H1 (cell line): ENCODE measurements around the gene SLC1A7. TPM values are rescaled to one million over a fixed set of nuclear protein-coding genes. Genes with fewer than 3 reads are reported as not detected.

Source experiments
- JUND ChIP-seq: IDR thresholded peaks from 2 replicates; pipeline ENCODE4 v1.6.1; 2011; ENCODE audit warnings: mild to moderate bottlenecking, improper control_type of control experiment, low read length
- TAF7 ChIP-seq: optimal IDR thresholded peaks from 2 replicates; pipeline ENCODE3; 2011; ENCODE audit warnings: low read depth, mild to moderate bottlenecking, inconsistent platforms, low read length, moderate library complexity, borderline replicate concordance
- ZNF274 ChIP-seq: IDR thresholded peaks from 2 replicates; pipeline ENCODE4 v1.7.0; 2012; ENCODE audit warnings: low read length, borderline replicate concordance; ENCODE audit errors: extremely low read depth
- polyA plus RNA-seq, 7 experiments: library from polyadenylated mRNA; depleted of rRNA in 3 of 7; stranded (reverse) in 5 of 7; unstranded in 2 of 7; fragments of >200 nt in 5 of 7; fragments of 200-250 nt in 2 of 7; gene quantifications; 1 replicate in 5 of 7; 2 replicates in 1 of 7; 4 replicates in 1 of 7; pipeline versions ENCODE4 v1.2.1 to v1.2.3, GENCODE V29; 2011 to 2013; ENCODE audit warnings: missing spikeins in 2 of 7, mixed read lengths in 2 of 7
- total RNA-seq: library from RNA; stranded (reverse); fragmentation: NEBNext Ultra II Directional; extraction: Animal tissue kit (Norgen Biotek cat#: 25700); gene quantifications from 2 replicates; pipeline ENCODE4 v1.2.1, GENCODE V29; 2021
- TF ChIP-seq, protein P1 (sequence below): fragments of 300-600 bp; sonication (generic); IDR thresholded peaks from 2 replicates; pipeline ENCODE4 v1.7.1; 2012; ENCODE audit warnings: low read length, moderate library complexity, mild to moderate bottlenecking, inconsistent platforms; ENCODE audit not compliant: insufficient replicate concordance

Gene SLC1A7
- total and polyA plus RNA-seq, 2 of the 8 experiments (the other 6 are each of a cell fraction or from before 2014, with no cell fraction given), result not detected

DNA sequence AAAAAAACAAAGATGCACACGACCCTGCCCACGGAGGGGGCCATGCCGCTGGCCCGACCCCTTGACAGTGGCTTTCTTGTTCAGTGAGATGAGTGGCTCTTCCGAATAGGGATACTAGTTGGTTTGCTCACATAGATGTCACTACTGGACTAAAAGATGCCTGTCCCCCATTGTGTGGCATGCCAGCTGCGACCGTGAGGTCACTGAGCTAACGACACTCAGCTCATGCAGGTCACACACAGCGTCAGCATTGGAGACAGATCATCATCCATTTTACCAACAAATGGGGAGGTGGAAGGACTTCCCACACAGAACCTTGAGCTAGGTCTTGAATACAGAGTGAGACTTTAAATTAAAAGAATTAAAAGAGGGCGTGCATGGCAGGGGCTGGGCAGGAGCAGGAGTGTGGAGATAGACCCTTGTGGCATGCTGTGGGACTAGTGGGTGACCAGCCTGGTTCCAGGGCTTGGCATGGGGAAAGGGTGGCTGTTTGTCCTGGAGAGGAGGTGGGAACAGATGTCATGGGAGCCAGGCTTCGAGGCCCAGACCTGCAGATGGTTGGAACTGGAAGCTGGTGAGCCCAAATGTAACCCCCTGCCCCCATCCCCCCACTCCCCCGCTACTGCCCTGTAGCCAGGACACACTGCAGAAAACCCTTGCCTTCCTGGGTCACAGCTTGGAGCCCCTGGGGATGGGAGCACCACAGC is 12.4 kb downstream of the SLC1A7 start (continued):
- TF ChIP-seq, protein P1, sequence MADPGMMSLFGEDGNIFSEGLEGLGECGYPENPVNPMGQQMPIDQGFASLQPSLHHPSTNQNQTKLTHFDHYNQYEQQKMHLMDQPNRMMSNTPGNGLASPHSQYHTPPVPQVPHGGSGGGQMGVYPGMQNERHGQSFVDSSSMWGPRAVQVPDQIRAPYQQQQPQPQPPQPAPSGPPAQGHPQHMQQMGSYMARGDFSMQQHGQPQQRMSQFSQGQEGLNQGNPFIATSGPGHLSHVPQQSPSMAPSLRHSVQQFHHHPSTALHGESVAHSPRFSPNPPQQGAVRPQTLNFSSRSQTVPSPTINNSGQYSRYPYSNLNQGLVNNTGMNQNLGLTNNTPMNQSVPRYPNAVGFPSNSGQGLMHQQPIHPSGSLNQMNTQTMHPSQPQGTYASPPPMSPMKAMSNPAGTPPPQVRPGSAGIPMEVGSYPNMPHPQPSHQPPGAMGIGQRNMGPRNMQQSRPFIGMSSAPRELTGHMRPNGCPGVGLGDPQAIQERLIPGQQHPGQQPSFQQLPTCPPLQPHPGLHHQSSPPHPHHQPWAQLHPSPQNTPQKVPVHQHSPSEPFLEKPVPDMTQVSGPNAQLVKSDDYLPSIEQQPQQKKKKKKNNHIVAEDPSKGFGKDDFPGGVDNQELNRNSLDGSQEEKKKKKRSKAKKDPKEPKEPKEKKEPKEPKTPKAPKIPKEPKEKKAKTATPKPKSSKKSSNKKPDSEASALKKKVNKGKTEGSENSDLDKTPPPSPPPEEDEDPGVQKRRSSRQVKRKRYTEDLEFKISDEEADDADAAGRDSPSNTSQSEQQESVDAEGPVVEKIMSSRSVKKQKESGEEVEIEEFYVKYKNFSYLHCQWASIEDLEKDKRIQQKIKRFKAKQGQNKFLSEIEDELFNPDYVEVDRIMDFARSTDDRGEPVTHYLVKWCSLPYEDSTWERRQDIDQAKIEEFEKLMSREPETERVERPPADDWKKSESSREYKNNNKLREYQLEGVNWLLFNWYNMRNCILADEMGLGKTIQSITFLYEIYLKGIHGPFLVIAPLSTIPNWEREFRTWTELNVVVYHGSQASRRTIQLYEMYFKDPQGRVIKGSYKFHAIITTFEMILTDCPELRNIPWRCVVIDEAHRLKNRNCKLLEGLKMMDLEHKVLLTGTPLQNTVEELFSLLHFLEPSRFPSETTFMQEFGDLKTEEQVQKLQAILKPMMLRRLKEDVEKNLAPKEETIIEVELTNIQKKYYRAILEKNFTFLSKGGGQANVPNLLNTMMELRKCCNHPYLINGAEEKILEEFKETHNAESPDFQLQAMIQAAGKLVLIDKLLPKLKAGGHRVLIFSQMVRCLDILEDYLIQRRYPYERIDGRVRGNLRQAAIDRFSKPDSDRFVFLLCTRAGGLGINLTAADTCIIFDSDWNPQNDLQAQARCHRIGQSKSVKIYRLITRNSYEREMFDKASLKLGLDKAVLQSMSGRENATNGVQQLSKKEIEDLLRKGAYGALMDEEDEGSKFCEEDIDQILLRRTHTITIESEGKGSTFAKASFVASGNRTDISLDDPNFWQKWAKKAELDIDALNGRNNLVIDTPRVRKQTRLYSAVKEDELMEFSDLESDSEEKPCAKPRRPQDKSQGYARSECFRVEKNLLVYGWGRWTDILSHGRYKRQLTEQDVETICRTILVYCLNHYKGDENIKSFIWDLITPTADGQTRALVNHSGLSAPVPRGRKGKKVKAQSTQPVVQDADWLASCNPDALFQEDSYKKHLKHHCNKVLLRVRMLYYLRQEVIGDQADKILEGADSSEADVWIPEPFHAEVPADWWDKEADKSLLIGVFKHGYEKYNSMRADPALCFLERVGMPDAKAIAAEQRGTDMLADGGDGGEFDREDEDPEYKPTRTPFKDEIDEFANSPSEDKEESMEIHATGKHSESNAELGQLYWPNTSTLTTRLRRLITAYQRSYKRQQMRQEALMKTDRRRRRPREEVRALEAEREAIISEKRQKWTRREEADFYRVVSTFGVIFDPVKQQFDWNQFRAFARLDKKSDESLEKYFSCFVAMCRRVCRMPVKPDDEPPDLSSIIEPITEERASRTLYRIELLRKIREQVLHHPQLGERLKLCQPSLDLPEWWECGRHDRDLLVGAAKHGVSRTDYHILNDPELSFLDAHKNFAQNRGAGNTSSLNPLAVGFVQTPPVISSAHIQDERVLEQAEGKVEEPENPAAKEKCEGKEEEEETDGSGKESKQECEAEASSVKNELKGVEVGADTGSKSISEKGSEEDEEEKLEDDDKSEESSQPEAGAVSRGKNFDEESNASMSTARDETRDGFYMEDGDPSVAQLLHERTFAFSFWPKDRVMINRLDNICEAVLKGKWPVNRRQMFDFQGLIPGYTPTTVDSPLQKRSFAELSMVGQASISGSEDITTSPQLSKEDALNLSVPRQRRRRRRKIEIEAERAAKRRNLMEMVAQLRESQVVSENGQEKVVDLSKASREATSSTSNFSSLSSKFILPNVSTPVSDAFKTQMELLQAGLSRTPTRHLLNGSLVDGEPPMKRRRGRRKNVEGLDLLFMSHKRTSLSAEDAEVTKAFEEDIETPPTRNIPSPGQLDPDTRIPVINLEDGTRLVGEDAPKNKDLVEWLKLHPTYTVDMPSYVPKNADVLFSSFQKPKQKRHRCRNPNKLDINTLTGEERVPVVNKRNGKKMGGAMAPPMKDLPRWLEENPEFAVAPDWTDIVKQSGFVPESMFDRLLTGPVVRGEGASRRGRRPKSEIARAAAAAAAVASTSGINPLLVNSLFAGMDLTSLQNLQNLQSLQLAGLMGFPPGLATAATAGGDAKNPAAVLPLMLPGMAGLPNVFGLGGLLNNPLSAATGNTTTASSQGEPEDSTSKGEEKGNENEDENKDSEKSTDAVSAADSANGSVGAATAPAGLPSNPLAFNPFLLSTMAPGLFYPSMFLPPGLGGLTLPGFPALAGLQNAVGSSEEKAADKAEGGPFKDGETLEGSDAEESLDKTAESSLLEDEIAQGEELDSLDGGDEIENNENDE, result no peak
- no peak for TF ChIP-seq ZNF274
- no peak for TF ChIP-seq JUND
- TF ChIP-seq TAF7, result no peak
